ENCODE results near the gene ZFC3H1.
"Not testable (repeated sequence)": the region's sequence is repeated elsewhere in the genome, so short reads cannot be mapped to it uniquely, and the experiment has no call there.

ZFC3H1 gene

GRCh38 chr12:71663561-71664410 lies at the start of gene ZFC3H1, which contains the start of gene THAP2:
TSS of gene ZFC3H1 (minus strand) at chr12:71663848. CDS start at chr12:71663610, 238 bp downstream.
TSS of gene THAP2 (plus strand) at chr12:71664301. CDS start at chr12:71664510, 209 bp downstream.
- in situ Hi-C loops (cut with HindIII; ENCODE audit: low sequenced_read_pairs) = no loop called here

- in situ Hi-C loops (cut with HindIII; ENCODE audit: low sequenced_read_pairs) = loop anchor here (5.0 kb wide), 1 partner anchor 78 kb away; no protein-coding TSS in a partner anchor
Measured at GRCh38 chr12:71710276-71711125, 46.9 kb upstream of the ZFC3H1 start.

GRCh38 chr12:71708658-71709057 lies 45.0 kb upstream of the ZFC3H1 start:
- in situ Hi-C loops (cut with HindIII; ENCODE audit: low sequenced_read_pairs) = no loop called here

- in situ Hi-C loops (cut with HindIII; ENCODE audit: low sequenced_read_pairs) = no loop called here
Measured at GRCh38 chr12:71704920-71705319, 41.3 kb upstream of the ZFC3H1 start.

- in situ Hi-C loops (cut with HindIII; ENCODE audit: low sequenced_read_pairs) = no loop called here
Measured at GRCh38 chr12:71703206-71703605, 39.6 kb upstream of the ZFC3H1 start.

GRCh38 chr12:71702590-71702989 lies 38.9 kb upstream of the ZFC3H1 start:
- in situ Hi-C loops (cut with HindIII; ENCODE audit: low sequenced_read_pairs) = no loop called here

- in situ Hi-C loops (cut with HindIII; ENCODE audit: low sequenced_read_pairs) = not testable (repeated sequence)
Measured at GRCh38 chr12:71702181-71702580, 38.5 kb upstream of the ZFC3H1 start.

GRCh38 chr12:71695782-71696181 lies 32.1 kb upstream of the ZFC3H1 start:
- in situ Hi-C loops (cut with HindIII; ENCODE audit: low sequenced_read_pairs) = no loop called here

GRCh38 chr12:71694099-71694820 lies 30.6 kb upstream of the ZFC3H1 start:
- in situ Hi-C loops (cut with HindIII; ENCODE audit: low sequenced_read_pairs) = no loop called here

- in situ Hi-C loops (cut with HindIII; ENCODE audit: low sequenced_read_pairs) = not testable (repeated sequence)
Measured at GRCh38 chr12:71693651-71694050, 30.0 kb upstream of the ZFC3H1 start.

- in situ Hi-C loops (cut with HindIII; ENCODE audit: low sequenced_read_pairs) = no loop called here
Measured at GRCh38 chr12:71693126-71693525, 29.5 kb upstream of the ZFC3H1 start.

- in situ Hi-C loops (cut with HindIII; ENCODE audit: low sequenced_read_pairs) = no loop called here
Measured at GRCh38 chr12:71691504-71692129, 28.0 kb upstream of the ZFC3H1 start.

- in situ Hi-C loops (cut with HindIII; ENCODE audit: low sequenced_read_pairs) = no loop called here
Measured at GRCh38 chr12:71688961-71689570, 25.4 kb upstream of the ZFC3H1 start.

GRCh38 chr12:71687172-71687571 lies 23.5 kb upstream of the ZFC3H1 start:
- in situ Hi-C loops (cut with HindIII; ENCODE audit: low sequenced_read_pairs) = not testable (repeated sequence)

GRCh38 chr12:71686658-71687025 lies 23.0 kb upstream of the ZFC3H1 start:
- in situ Hi-C loops (cut with HindIII; ENCODE audit: low sequenced_read_pairs) = no loop called here

- in situ Hi-C loops (cut with HindIII; ENCODE audit: low sequenced_read_pairs) = no loop called here
Measured at GRCh38 chr12:71685914-71686657, 22.4 kb upstream of the ZFC3H1 start, which contains the start of gene TMEM19. TSS of gene TMEM19 (plus strand) at chr12:71686082. CDS start at chr12:71686681, 599 bp downstream.

GRCh38 chr12:71685312-71685906 lies 21.8 kb upstream of the ZFC3H1 start:
- in situ Hi-C loops (cut with HindIII; ENCODE audit: low sequenced_read_pairs) = no loop called here

- in situ Hi-C loops (cut with HindIII; ENCODE audit: low sequenced_read_pairs) = no loop called here
Measured at GRCh38 chr12:71684081-71684480, 20.4 kb upstream of the ZFC3H1 start.

- in situ Hi-C loops (cut with HindIII; ENCODE audit: low sequenced_read_pairs) = no loop called here
Measured at GRCh38 chr12:71683633-71684032, 20.0 kb upstream of the ZFC3H1 start.
